GM23248 (cell line): Measurements from ENCODE around the gene SLC25A21. TPM values are rescaled to one million over a fixed set of nuclear protein-coding genes. Genes with fewer than 3 reads are reported as not detected.

ENCODE experiments used
- DNase-seq: peaks from one replicate; pipeline ENCODE4 v3.0.0-alpha.2; 2015
- H2AFZ ChIP-seq: fragments of 200-600 bp; sonication (generic); 2 replicates; pipeline ENCODE4 v1.6.1; 2016; ENCODE audit warnings: antibody characterized with exemption
- H3F3A ChIP-seq: fragments of 200-600 bp; sonication (generic); 2 replicates; pipeline ENCODE4 v1.6.1; 2016; ENCODE audit warnings: mild to moderate bottlenecking, antibody characterized with exemption, mixed run types; ENCODE audit not compliant: insufficient read depth
- H3K27ac ChIP-seq: fragments of 200-600 bp; sonication (generic); 2 replicates; pipeline ENCODE4 v1.5.1; 2016; ENCODE audit warnings: mild to moderate bottlenecking
- H3K27me3 ChIP-seq: fragments of 200-600 bp; sonication (generic); replicated peaks from 2 replicates; pipeline ENCODE4 v1.6.1; 2016; ENCODE audit warnings: mild to moderate bottlenecking; ENCODE audit not compliant: insufficient read depth
- H3K36me3 ChIP-seq: fragments of 200-600 bp; sonication (generic); 2 replicates; pipeline ENCODE4 v1.6.1; 2016; ENCODE audit warnings: low read depth, mild to moderate bottlenecking
- H3K4me1 ChIP-seq: fragments of 200-600 bp; sonication (generic); 2 replicates; pipeline ENCODE4 v1.6.1; 2016; ENCODE audit warnings: mild to moderate bottlenecking; ENCODE audit not compliant: insufficient read depth
- H3K4me2 ChIP-seq: fragments of 200-600 bp; sonication (generic); one replicate; pipeline ENCODE4 v1.6.1; 2016; ENCODE audit warnings: mild to moderate bottlenecking; ENCODE audit not compliant: unreplicated experiment
- H3K4me3 ChIP-seq: fragments of 200-600 bp; sonication (generic); 2 replicates; pipeline ENCODE4 v1.5.1; 2016; ENCODE audit warnings: mild to moderate bottlenecking
- H3K79me2 ChIP-seq: fragments of 200-600 bp; sonication (generic); 2 replicates; pipeline ENCODE4 v1.6.1; 2016; ENCODE audit warnings: mild to moderate bottlenecking; ENCODE audit not compliant: insufficient read depth
- H3K9ac ChIP-seq: fragments of 200-600 bp; sonication (generic); 2 replicates; pipeline ENCODE4 v1.6.1; 2016; ENCODE audit warnings: mild to moderate bottlenecking
- H3K9me2 ChIP-seq: fragments of 200-600 bp; sonication (generic); 2 replicates; pipeline ENCODE4 v1.6.1; 2016; ENCODE audit warnings: mixed run types, mild to moderate bottlenecking, moderate library complexity; ENCODE audit not compliant: insufficient read depth
- H3K9me3 ChIP-seq: fragments of 200-600 bp; sonication (generic); one replicate; pipeline ENCODE4 v1.6.1; 2017; ENCODE audit warnings: low read depth
- H4K20me1 ChIP-seq: fragments of 200-600 bp; sonication (generic); 2 replicates; pipeline ENCODE4 v1.6.0; 2016; ENCODE audit not compliant: insufficient read depth
- EZH2 ChIP-seq: fragments of 200-600 bp; sonication (generic); IDR thresholded peaks from 2 replicates; pipeline ENCODE4 v1.6.1; 2018; ENCODE audit warnings: antibody characterized with exemption, mild to moderate bottlenecking; ENCODE audit not compliant: insufficient read depth, poor library complexity, severe bottlenecking
- EZH2phosphoT487 ChIP-seq: fragments of 200-600 bp; sonication (generic); IDR thresholded peaks from 2 replicates; pipeline ENCODE4 v1.6.1; 2018; ENCODE audit warnings: antibody characterized with exemption, moderate library complexity, mild to moderate bottlenecking, low read depth; ENCODE audit not compliant: insufficient read depth
- WGBS, 2 experiments: methylation state at CpG; one replicate each; pipeline ENCODE4 v1.1.6; 2015 to 2017; ENCODE audit warnings: low lambda C conversion rate in 2 of 2, low coverage in 1 of 2; ENCODE audit errors: missing lambda C conversion rate in 2 of 2; 5-methylcytosine and 5-hydroxymethylcytosine counted together
- in situ Hi-C: fragments of 300-500 bp; cut with MboI; formaldehyde crosslinking; loops from 2 replicates; pipeline ENCODE4 v1.15.0; 2020
- polyA plus RNA-seq: library from polyadenylated mRNA; unstranded; fragments of >200 nt; fragmentation: Nextera tagmentation; extraction: Ambion mirVana; gene quantifications from 2 replicates; pipeline ENCODE4 v1.2.1, GENCODE V29; 2016
- total RNA-seq: library from RNA; depleted of rRNA; stranded (reverse); fragments of >200 nt; shearing (Covaris generic); gene quantifications from 2 replicates; pipeline ENCODE4 v1.2.3, GENCODE V29; 2014

The SLC25A21 gene
- total and polyA plus RNA-seq, 2 experiments from 2014 or later: 0.26 TPM; not detected in 1

- H3K36me3 ChIP-seq: no peaks in the 10 kb centered on the region
- H3K9me2 ChIP-seq: no peaks in the 10 kb centered on the region
- no peaks in the 10 kb centered on the region for H3K27me3 ChIP-seq
- 56 to 58% methylated on average over 2 of the region's 2 CpGs for WGBS, 2 experiments
- in situ Hi-C loops: loop anchor here (10.0 kb wide), 1 partner anchor 489 kb away; no protein-coding TSS in a partner anchor
- H4K20me1 ChIP-seq: no peaks in the 10 kb centered on the region
- H3K27ac ChIP-seq: no peak overlapping the region
- no peak overlapping the region for H3K9ac ChIP-seq
- H3K4me1 ChIP-seq: no peaks in the 10 kb centered on the region
- TF ChIP-seq EZH2phosphoT487: no peak
- no peak for TF ChIP-seq EZH2
- no peak overlapping the region for H3K4me3 ChIP-seq
- H3F3A ChIP-seq: 0 out of 2 replicates have a peak, but pooled peaks cover 9% of the 10 kb centered on the region
- no peak overlapping the region for H2AFZ ChIP-seq
- no peaks in the 10 kb centered on the region for H3K79me2 ChIP-seq
- H3K4me2 ChIP-seq: no peak overlapping the region
- no peak for DNase-seq
- no peaks in the 10 kb centered on the region for H3K9me3 ChIP-seq
Measured at GRCh38 chr14:37143475-37143874, 28.9 kb downstream of the SLC25A21 start.

- H3K4me3 ChIP-seq: no peak overlapping the region
- in situ Hi-C loops: loop anchor here (10.0 kb wide), 1 partner anchor 488 kb away; no protein-coding TSS in a partner anchor
- DNase-seq: peak; percentile 68
- H3K36me3 ChIP-seq: no peaks in the 10 kb centered on the region
- H3K79me2 ChIP-seq: no peaks in the 10 kb centered on the region
- H3K9me3 ChIP-seq: no peaks in the 10 kb centered on the region
- H2AFZ ChIP-seq: no peak overlapping the region
- 17 to 19% methylated on average over 3 of the region's 3 CpGs for WGBS, 2 experiments
- no peaks in the 10 kb centered on the region for H4K20me1 ChIP-seq
- H3K27me3 ChIP-seq: no peaks in the 10 kb centered on the region
- no peak overlapping the region for H3K27ac ChIP-seq
- no peaks in the 10 kb centered on the region for H3K4me1 ChIP-seq
- no peaks in the 10 kb centered on the region for H3K9me2 ChIP-seq
- no peak overlapping the region for H3K9ac ChIP-seq
- H3K4me2 ChIP-seq: no peak overlapping the region
- H3F3A ChIP-seq: 0 out of 2 replicates have a peak, but pooled peaks cover 9% of the 10 kb centered on the region
- no peak for TF ChIP-seq EZH2
- no peak for TF ChIP-seq EZH2phosphoT487
Measured at GRCh38 chr14:37142835-37143401, 29.5 kb downstream of the SLC25A21 start.

GRCh38 chr14:37140176-37140575 is 32.2 kb downstream of the SLC25A21 start:
- in situ Hi-C loops: loop anchor here (10.0 kb wide), 1 partner anchor 485 kb away; no protein-coding TSS in a partner anchor
- Histone ChIP-seq H3K79me2 (no peaks in the 10 kb centered on the region), H3K9me2 (no peaks in the 10 kb centered on the region), H3K27me3 (no peaks in the 10 kb centered on the region), H3K27ac (no peak overlapping the region), H3K9me3 (no peaks in the 10 kb centered on the region), H3F3A (0 out of 2 replicates have a peak, but pooled peaks cover 9% of the 10 kb centered on the region), H4K20me1 (no peaks in the 10 kb centered on the region), H3K36me3 (no peaks in the 10 kb centered on the region), H3K4me3 (no peak overlapping the region), H3K4me1 (no peaks in the 10 kb centered on the region), H2AFZ (no peak overlapping the region), H3K9ac (no peak overlapping the region), H3K4me2 (no peak overlapping the region)
- no peak for DNase-seq
- TF ChIP-seq EZH2phosphoT487 (no peak), EZH2 (no peak)
- WGBS, 2 experiments: 95 to 97% methylated on average over 2 of the region's 2 CpGs

- Histone ChIP-seq H3K9me3 (no peaks in the 10 kb centered on the region), H4K20me1 (no peaks in the 10 kb centered on the region), H3K36me3 (no peaks in the 10 kb centered on the region), H3K27me3 (no peaks in the 10 kb centered on the region), H3K9me2 (no peaks in the 10 kb centered on the region), H3K4me1 (no peaks in the 10 kb centered on the region), H3K79me2 (no peaks in the 10 kb centered on the region), H3K27ac (no peak overlapping the region), H3K9ac (no peak overlapping the region), H2AFZ (no peak overlapping the region), H3K4me3 (no peak overlapping the region), H3K4me2 (no peak overlapping the region), H3F3A (0 out of 2 replicates have a peak, but pooled peaks cover 9% of the 10 kb centered on the region)
- no peak for DNase-seq
- in situ Hi-C loops: loop anchor here (10.0 kb wide), 1 partner anchor 485 kb away; no protein-coding TSS in a partner anchor
- 87 to 92% methylated on average over 3 of the region's 3 CpGs for WGBS, 2 experiments
- no peak for TF ChIP-seq EZH2phosphoT487
- TF ChIP-seq EZH2: no peak
Measured at GRCh38 chr14:37139710-37140109, 32.7 kb downstream of the SLC25A21 start.
